KOPT-K1 (cell line): Measurements from ENCODE around the gene EMILIN2.
"Not testable (repeated sequence)": the region's sequence is repeated elsewhere in the genome, so short reads cannot be mapped to it uniquely, and the experiment has no call there.

Experiments
- H3K27ac ChIP-seq: fragments of 200-600 bp; sonication (generic); 2 replicates; pipeline ENCODE4 v1.5.1; 2016; ENCODE audit warnings: antibody characterized with exemption, mild to moderate bottlenecking, low read depth, low read length; ENCODE audit not compliant: poor library complexity, severe bottlenecking
- H3K36me3 ChIP-seq: fragments of 200-600 bp; sonication (generic); 2 replicates; pipeline ENCODE4 v1.5.1; 2017; ENCODE audit warnings: antibody characterized with exemption, mild to moderate bottlenecking, low read length, moderate library complexity; ENCODE audit not compliant: insufficient read depth
- H3K9me3 ChIP-seq: fragments of 200-600 bp; sonication (generic); 2 replicates; pipeline ENCODE4 v1.5.1; 2017; ENCODE audit warnings: antibody characterized with exemption, low read length, mild to moderate bottlenecking; ENCODE audit not compliant: insufficient read depth, poor library complexity, severe bottlenecking

Gene EMILIN2

DNA sequence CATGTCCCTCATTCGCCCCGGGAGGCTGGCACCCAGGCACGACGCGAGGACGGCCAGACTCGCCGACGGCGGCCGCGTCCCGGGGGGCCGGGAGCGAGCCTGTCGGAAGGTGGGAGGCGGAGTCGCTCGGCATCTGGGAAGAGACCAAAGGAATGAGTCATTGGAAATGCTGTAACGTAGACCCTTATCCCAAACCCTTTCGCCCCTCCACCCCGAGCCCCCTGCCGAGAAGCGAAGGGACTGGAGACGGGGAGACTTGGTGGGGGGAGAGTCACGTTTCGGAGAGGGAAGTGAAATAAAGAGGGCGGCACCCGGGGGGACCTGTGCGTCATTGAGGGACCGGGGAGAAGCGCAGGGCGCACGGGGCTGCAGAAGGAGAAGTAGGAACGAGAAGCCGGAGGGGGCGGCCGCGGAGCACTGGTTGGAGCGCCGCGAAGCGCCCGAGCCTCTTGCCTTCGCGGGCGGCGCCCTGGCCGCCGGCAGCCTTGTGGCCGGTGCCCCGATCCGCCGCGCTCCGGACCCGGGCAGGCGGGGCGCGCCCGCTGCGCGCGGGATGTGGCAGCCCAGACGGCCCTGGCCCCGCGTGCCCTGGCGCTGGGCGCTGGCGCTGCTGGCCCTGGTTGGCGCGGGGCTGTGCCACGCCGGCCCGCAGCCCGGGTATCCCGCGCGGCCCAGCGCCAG, at the start of gene EMILIN2:
EMILIN2 (plus strand) TSS at position 371 of the 681 bp plus-strand sequence; CDS start at position 554, 183 bp downstream.
- Histone ChIP-seq H3K36me3 (no peaks in the 10 kb centered on the region), H3K9me3 (no peaks in the 10 kb centered on the region)

GRCh38 chr18:2797951-2798350, 48.9 kb upstream of the EMILIN2 start:
- Histone ChIP-seq H3K9me3 (no peaks in the 10 kb centered on the region), H3K27ac (no peak overlapping the region), H3K36me3 (peaks cover 99% of the 10 kb centered on the region)

More for the DNA sequence above, at the start of gene EMILIN2:
- no peak within 1 kb of the TSS for H3K27ac ChIP-seq

- H3K36me3 ChIP-seq: peaks cover 98% of the 10 kb centered on the region
- no peak overlapping the region for H3K27ac ChIP-seq
- H3K9me3 ChIP-seq: no peaks in the 10 kb centered on the region
Measured at GRCh38 chr18:2799369-2799768, 47.4 kb upstream of the EMILIN2 start.

GRCh38 chr18:2805970-2806943, 40.5 kb upstream of the EMILIN2 start:
- no peak overlapping the region for H3K27ac ChIP-seq
- H3K36me3 ChIP-seq: peaks cover 51% of the 10 kb centered on the region
- H3K9me3 ChIP-seq: peaks cover 13% of the 10 kb centered on the region

DNA sequence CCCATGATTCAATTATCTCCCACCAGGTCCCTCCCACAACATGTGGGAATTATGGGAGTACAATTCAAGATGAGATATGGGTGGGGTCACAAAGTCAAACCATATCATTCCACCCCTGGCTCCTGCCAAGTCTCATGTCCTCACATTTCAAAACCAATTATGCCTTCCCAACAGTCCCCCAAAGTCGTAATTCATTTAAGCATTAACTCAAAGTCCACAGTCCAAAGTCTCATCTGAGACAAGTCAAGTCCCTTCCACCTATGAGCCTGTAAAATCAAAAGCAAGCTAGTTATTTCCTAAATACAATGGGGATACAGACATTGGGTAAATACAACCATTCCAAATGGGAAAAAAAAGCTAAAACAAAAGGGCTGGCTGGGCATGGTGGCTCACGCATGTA, 38.2 kb upstream of the EMILIN2 start:
- Histone ChIP-seq H3K36me3 (peaks cover 29% of the 10 kb centered on the region), H3K9me3 (peaks cover 25% of the 10 kb centered on the region)
- H3K27ac ChIP-seq: not testable (repeated sequence)

- Histone ChIP-seq H3K9me3 (peaks cover 27% of the 10 kb centered on the region), H3K36me3 (peaks cover 18% of the 10 kb centered on the region)
- H3K27ac ChIP-seq: not testable (repeated sequence)
Measured at GRCh38 chr18:2809666-2810183, 37.1 kb upstream of the EMILIN2 start.

GRCh38 chr18:2811416-2811815, 35.4 kb upstream of the EMILIN2 start:
- H3K36me3 ChIP-seq: 0 out of 2 replicates have a peak, but pooled peaks cover 1% of the 10 kb centered on the region
- H3K9me3 ChIP-seq: peaks cover 32% of the 10 kb centered on the region
- H3K27ac ChIP-seq: no peak overlapping the region

DNA sequence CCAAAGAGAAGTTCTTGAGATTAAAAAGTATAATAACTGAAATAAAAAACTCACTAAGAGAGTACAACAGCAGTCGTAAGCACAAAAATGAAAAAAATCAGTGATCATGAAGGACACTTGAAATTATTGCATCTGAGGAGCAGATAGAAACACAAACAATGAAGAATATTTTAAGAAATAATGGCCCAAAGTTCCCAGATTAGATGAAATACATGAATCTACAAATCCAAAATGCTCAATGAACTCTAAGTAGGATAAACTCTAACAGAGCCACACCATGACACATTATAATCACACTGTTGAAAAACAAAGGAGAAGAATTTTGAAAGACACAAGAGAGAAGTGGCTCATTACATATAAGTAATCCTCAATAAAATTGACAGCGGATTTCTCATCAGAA, 31.9 kb upstream of the EMILIN2 start:
- peaks cover 28% of the 10 kb centered on the region for H3K9me3 ChIP-seq
- no peaks in the 10 kb centered on the region for H3K36me3 ChIP-seq
- H3K27ac ChIP-seq: no peak overlapping the region

GRCh38 chr18:2818281-2818680, 28.5 kb upstream of the EMILIN2 start:
- H3K9me3 ChIP-seq: peaks cover 10% of the 10 kb centered on the region
- H3K27ac ChIP-seq: no peak overlapping the region
- H3K36me3 ChIP-seq: no peaks in the 10 kb centered on the region

GRCh38 chr18:2821695-2822094, 25.1 kb upstream of the EMILIN2 start:
- Histone ChIP-seq H3K9me3 (peaks cover 3% of the 10 kb centered on the region), H3K27ac (no peak overlapping the region)

DNA sequence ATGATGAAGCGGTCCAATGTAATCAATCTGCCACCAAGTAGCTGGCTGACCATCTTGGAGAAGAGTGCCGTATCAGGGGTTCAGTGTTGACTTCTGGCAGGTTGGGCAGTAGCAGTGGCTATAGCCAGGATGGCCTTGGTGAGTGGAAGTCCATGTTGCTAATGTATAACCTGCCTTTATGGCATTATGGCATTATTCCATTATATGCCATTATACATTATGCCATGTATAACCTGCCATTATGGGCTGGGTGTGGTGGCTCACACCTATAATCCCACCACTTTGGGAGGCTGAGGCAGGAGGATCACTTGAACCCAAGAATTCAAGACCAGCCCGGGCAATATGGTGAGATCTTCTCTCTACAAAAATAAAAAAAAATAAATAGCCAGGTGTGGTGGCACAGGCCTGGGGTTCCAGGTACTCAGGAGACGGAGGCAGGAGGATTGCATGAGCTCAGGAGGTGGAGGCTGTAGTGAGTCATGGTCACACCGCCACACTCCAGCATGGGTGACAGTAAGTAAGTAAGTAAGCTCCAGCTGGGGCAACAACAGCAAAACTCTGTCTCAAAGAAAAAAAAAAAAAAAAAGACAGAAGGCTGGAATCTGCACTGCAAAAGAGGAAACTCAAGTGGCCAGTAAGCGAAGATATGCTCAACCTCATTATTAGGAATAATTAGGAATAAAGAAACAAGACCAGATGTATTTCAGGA, 24.4 kb upstream of the EMILIN2 start:
- H3K27ac ChIP-seq: no peak overlapping the region
- no peaks in the 10 kb centered on the region for H3K36me3 ChIP-seq
- peaks cover 3% of the 10 kb centered on the region for H3K9me3 ChIP-seq

More at GRCh38 chr18:2821695-2822094, 25.1 kb upstream of the EMILIN2 start:
- H3K36me3 ChIP-seq: no peaks in the 10 kb centered on the region

- H3K9me3 ChIP-seq: peaks cover 3% of the 10 kb centered on the region
- H3K27ac ChIP-seq: no peak overlapping the region
- no peaks in the 10 kb centered on the region for H3K36me3 ChIP-seq
Measured at GRCh38 chr18:2823202-2823601, 23.6 kb upstream of the EMILIN2 start.

- Histone ChIP-seq H3K27ac (no peak overlapping the region), H3K36me3 (no peaks in the 10 kb centered on the region), H3K9me3 (no peaks in the 10 kb centered on the region)
Measured at GRCh38 chr18:2823966-2824365, 22.8 kb upstream of the EMILIN2 start.

DNA sequence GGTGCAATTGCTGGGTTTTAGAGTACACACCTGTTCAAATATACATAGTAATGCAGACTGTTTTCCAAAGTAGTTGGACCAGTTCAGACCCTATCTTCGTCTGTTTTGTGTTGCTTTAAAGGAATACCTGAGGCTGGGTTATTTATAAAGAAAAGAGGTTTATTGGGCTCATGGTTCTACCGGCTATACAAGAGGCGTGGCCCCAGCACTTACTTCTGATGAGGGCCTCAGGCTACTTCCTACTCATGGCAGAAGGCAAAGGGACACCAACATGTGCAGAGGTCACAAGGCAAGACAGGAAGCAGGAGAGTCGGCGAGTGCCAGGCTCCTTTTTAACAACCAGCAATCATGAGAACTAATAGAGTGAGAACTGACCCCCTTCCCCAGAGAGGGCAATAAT, 21.9 kb upstream of the EMILIN2 start:
- H3K9me3 ChIP-seq: no peaks in the 10 kb centered on the region
- no peak overlapping the region for H3K27ac ChIP-seq
- H3K36me3 ChIP-seq: no peaks in the 10 kb centered on the region
